ENCODE data around the gene RAB30.

- no peak for TF ChIP-seq ZBTB33 (CRISPR knock-in tag; IDR thresholded peaks at IDR 0.05)
- no peak for TF ChIP-seq FOXM1 (IDR thresholded peaks at IDR 0.05; ENCODE audit: low read depth)
- no peak for TF ChIP-seq FOXM1 (CRISPR knock-in tag; IDR thresholded peaks at IDR 0.05; ENCODE audit: low read depth)
- no peak for TF ChIP-seq CHD1 (IDR thresholded peaks at IDR 0.05; ENCODE audit: low read length)
- TF ChIP-seq CTCF (IDR thresholded peaks at IDR 0.05 in 2 of 3, conservative IDR thresholded peaks at IDR 0.05 in 1 of 3; ENCODE audit: insufficient read depth in 2 of 3, low read depth in 1 of 3, low read length in 3 of 3): no peak
- TF ChIP-seq KDM5B (IDR thresholded peaks at IDR 0.05; ENCODE audit: insufficient replicate concordance, low read depth, low read length): no peak
- no peak for TF ChIP-seq HMGXB4 (CRISPR knock-in tag; IDR thresholded peaks at IDR 0.05)
- TF ChIP-seq ZNF583 (CRISPR knock-in tag; IDR thresholded peaks at IDR 0.05): no peak
- TF ChIP-seq MEF2A (IDR thresholded peaks at IDR 0.05; ENCODE audit: control insufficient read depth, low read depth, low read length): no peak
These were observed 141.5 kb downstream of the RAB30 start for GRCh38 chr11:82930229-82930628.
